ENCODE data around the gene CCL11.
"Not testable (repeated sequence)": the region's sequence is repeated elsewhere in the genome, so short reads cannot be mapped to it uniquely, and the experiment has no call there.

CCL11 gene

GRCh38 chr17:34307110-34307509 is 21.6 kb downstream of the CCL11 start:
- no peak for DNase-seq (ENCODE audit: low read depth in 3 of 3)

- no peak for DNase-seq (ENCODE audit: low read depth in 3 of 3)
Measured at GRCh38 chr17:34308371-34308770, 22.8 kb downstream of the CCL11 start.

- no peak for DNase-seq (ENCODE audit: low read depth in 3 of 3)
Measured at GRCh38 chr17:34311291-34311690, 25.7 kb downstream of the CCL11 start.

GRCh38 chr17:34312080-34312479 is 26.5 kb downstream of the CCL11 start:
- DNase-seq (ENCODE audit: low read depth in 3 of 3) = no peak

- no peak for DNase-seq (ENCODE audit: low read depth in 3 of 3)
Measured at GRCh38 chr17:34313164-34313563, 27.6 kb downstream of the CCL11 start.

- no peak for DNase-seq (ENCODE audit: low read depth in 3 of 3)
Measured at GRCh38 chr17:34314279-34314678, 28.7 kb downstream of the CCL11 start.

GRCh38 chr17:34318474-34318873 is 32.9 kb downstream of the CCL11 start:
- DNase-seq (ENCODE audit: low read depth in 3 of 3) = no peak

GRCh38 chr17:34319039-34319483 is 33.5 kb downstream of the CCL11 start, which contains the start of gene CCL8:
TSS of gene CCL8 (plus strand) at chr17:34319435. CDS start at chr17:34319502, 67 bp downstream.
- no peak for DNase-seq (ENCODE audit: low read depth in 3 of 3)

- no peak for DNase-seq (ENCODE audit: low read depth in 3 of 3)
Measured at GRCh38 chr17:34321964-34322363, 36.4 kb downstream of the CCL11 start.

- DNase-seq (ENCODE audit: low read depth in 3 of 3) = not testable (repeated sequence)
Measured at GRCh38 chr17:34327580-34327979, 42.0 kb downstream of the CCL11 start.

GRCh38 chr17:34337701-34338100 is 52.2 kb downstream of the CCL11 start:
- DNase-seq (ENCODE audit: low read depth in 3 of 3) = no peak
